GM12874 (cell line): ENCODE data around the gene CIB2.

ENCODE experiments used
- TF ChIP-seq, protein P1 (sequence below): IDR thresholded peaks from 2 replicates; pipeline ENCODE4 v1.5.1; 2011; ENCODE audit warnings: low read depth, mild to moderate bottlenecking, control low read depth, low read length, moderate library complexity; ENCODE audit not compliant: insufficient read depth

CIB2 gene

DNA sequence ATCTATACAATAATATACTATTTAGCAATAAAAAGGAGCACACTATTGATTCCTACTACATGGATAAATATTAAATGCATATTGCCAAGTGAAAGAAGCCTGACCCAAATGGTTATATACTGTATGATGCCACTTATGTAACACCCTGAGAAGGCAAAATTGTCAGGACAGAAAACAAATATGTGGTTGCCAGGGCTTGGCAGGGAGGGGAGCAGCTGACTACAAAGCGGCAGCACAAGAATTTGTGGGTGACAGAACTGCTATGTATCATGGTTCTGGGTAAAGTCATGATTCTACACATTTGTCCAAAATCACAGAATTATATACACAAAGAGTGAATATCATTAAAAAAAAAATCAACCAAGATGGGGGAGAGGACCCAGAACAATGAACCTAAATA lies 76.3 kb downstream of the CIB2 start:
- TF ChIP-seq, protein P1, sequence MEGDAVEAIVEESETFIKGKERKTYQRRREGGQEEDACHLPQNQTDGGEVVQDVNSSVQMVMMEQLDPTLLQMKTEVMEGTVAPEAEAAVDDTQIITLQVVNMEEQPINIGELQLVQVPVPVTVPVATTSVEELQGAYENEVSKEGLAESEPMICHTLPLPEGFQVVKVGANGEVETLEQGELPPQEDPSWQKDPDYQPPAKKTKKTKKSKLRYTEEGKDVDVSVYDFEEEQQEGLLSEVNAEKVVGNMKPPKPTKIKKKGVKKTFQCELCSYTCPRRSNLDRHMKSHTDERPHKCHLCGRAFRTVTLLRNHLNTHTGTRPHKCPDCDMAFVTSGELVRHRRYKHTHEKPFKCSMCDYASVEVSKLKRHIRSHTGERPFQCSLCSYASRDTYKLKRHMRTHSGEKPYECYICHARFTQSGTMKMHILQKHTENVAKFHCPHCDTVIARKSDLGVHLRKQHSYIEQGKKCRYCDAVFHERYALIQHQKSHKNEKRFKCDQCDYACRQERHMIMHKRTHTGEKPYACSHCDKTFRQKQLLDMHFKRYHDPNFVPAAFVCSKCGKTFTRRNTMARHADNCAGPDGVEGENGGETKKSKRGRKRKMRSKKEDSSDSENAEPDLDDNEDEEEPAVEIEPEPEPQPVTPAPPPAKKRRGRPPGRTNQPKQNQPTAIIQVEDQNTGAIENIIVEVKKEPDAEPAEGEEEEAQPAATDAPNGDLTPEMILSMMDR, result no peak
